Spleen (tissue), 7 donors: ENCODE results near the gene EPHA4.

Experiments
- CTCF ChIP-seq, 11 experiments: fragments of 200-600 bp in 7 of 11; fragments of 450-650 bp in 4 of 11; sonication (generic) in 4 of 11; IDR thresholded peaks in 8 of 11; conservative IDR thresholded peaks in 3 of 11; 1 replicate in 7 of 11; 2 replicates in 4 of 11; pipeline versions ENCODE4 v1.4.0 to v1.8.0; 2016 to 2021; ENCODE audit warnings: antibody characterized with exemption in 11 of 11, inconsistent platforms in 4 of 11, mild to moderate bottlenecking in 1 of 11
- POLR2A ChIP-seq, 3 donors: fragments of 450-650 bp; IDR thresholded peaks; one replicate each; pipeline ENCODE4 v1.5.1; 2017; ENCODE audit warnings: antibody characterized with exemption in 3 of 3, mild to moderate bottlenecking in 1 of 3
- donor health status: DM: no; HTN: no; CAD: no; lungs with moderate emphysema.
- donor health status: DM: no; HTN: no; CAD: no.
- donor health status: DM: no; HTN: no; CAD: no.

GRCh38 chr2:221464971-221465370 is 107.1 kb downstream of the EPHA4 start:
- no peak for TF ChIP-seq CTCF (IDR thresholded peaks at IDR 0.05 in 8 of 11, conservative IDR thresholded peaks at IDR 0.05 in 3 of 11)
- TF ChIP-seq POLR2A (IDR thresholded peaks at IDR 0.05) = no peak
